Measurements from ENCODE around the gene ARHGEF38.
"Not testable (repeated sequence)": the region's sequence is repeated elsewhere in the genome, so short reads cannot be mapped to it uniquely, and the experiment has no call there.

The ARHGEF38 gene

GRCh38 chr4:105670684-105671083, 118.3 kb downstream of the ARHGEF38 start:
- DNase-seq (ENCODE audit: low spot score), result no peak
- TF ChIP-seq CTCF (IDR thresholded peaks at IDR 0.05; ENCODE audit: extremely low read depth, missing control alignments), result no peak

- TF ChIP-seq CTCF (IDR thresholded peaks at IDR 0.05; ENCODE audit: extremely low read depth, missing control alignments), result no peak
Measured at GRCh38 chr4:105671301-105671700, 118.9 kb downstream of the ARHGEF38 start.

GRCh38 chr4:105674011-105674410, 121.6 kb downstream of the ARHGEF38 start:
- no peak for TF ChIP-seq CTCF (IDR thresholded peaks at IDR 0.05; ENCODE audit: extremely low read depth, missing control alignments)

More at GRCh38 chr4:105671301-105671700, 118.9 kb downstream of the ARHGEF38 start:
- DNase-seq (ENCODE audit: low spot score), result no peak

GRCh38 chr4:105677709-105678108, 125.3 kb downstream of the ARHGEF38 start:
- DNase-seq (ENCODE audit: low spot score), result no peak
- TF ChIP-seq CTCF (IDR thresholded peaks at IDR 0.05; ENCODE audit: extremely low read depth, missing control alignments), result no peak

More at GRCh38 chr4:105674011-105674410, 121.6 kb downstream of the ARHGEF38 start:
- DNase-seq (ENCODE audit: low spot score), result no peak

GRCh38 chr4:105679186-105679585, 126.8 kb downstream of the ARHGEF38 start:
- no peak for DNase-seq (ENCODE audit: low spot score)
- TF ChIP-seq CTCF (IDR thresholded peaks at IDR 0.05; ENCODE audit: extremely low read depth, missing control alignments), result no peak

- no peak for DNase-seq (ENCODE audit: low spot score)
- TF ChIP-seq CTCF (IDR thresholded peaks at IDR 0.05; ENCODE audit: extremely low read depth, missing control alignments), result no peak
Measured at GRCh38 chr4:105683038-105683437, 130.6 kb downstream of the ARHGEF38 start.

- no peak for TF ChIP-seq CTCF (IDR thresholded peaks at IDR 0.05; ENCODE audit: extremely low read depth, missing control alignments)
- no peak for DNase-seq (ENCODE audit: low spot score)
Measured at GRCh38 chr4:105686571-105686970, 134.2 kb downstream of the ARHGEF38 start.

GRCh38 chr4:105694812-105695211, 142.4 kb downstream of the ARHGEF38 start:
- not testable (repeated sequence) for DNase-seq (ENCODE audit: low spot score)

- not testable (repeated sequence) for DNase-seq (ENCODE audit: low spot score)
Measured at GRCh38 chr4:105695832-105696231, 143.4 kb downstream of the ARHGEF38 start.
